NT2/D1 (cell line): Measurements from ENCODE around the gene CGNL1.

Experiments
- YY1 ChIP-seq: IDR thresholded peaks from 2 replicates; pipeline ENCODE4 v1.6.1; 2011; ENCODE audit not compliant: insufficient read length, insufficient read depth
- ZNF274 ChIP-seq: IDR thresholded peaks from 2 replicates; pipeline ENCODE4 v1.6.1; 2011; ENCODE audit warnings: mild to moderate bottlenecking, low read depth, low read length

GRCh38 chr15:57385923-57386390 lies 9.7 kb downstream of the CGNL1 start:
- TF ChIP-seq YY1, result no peak
- TF ChIP-seq ZNF274, result no peak
